ENCODE results near the gene ZNF408. TPM values are rescaled to one million over a fixed set of nuclear protein-coding genes. Genes with fewer than 3 reads are reported as not detected.
A peak's percentile ranks its signal among the peaks of the same experiment; 100 is the strongest.

ZNF408 gene
- total RNA-seq = 1 to 10 TPM; 9.8 to 9.9 TPM
- 10 to 100 TPM in 1 of 2 donors, 1 to 10 TPM in 1; 3.0 to 13.3 TPM for polyA plus RNA-seq
- long read RNA-seq, donor 1, transcript ZNF408-201 (5 exons, 2,442 nt) = major isoform, 46 of 53 reads
- long read RNA-seq, donor 1, partial matches to known transcripts = 2 of 53 reads
- long read RNA-seq, donor 1, other reads (novel, unspliced or antisense) = 4 of 53 reads
- long read RNA-seq, donor 2, transcript ZNF408-201 (5 exons, 2,442 nt) = major isoform, 6 of 8 reads
- long read RNA-seq, donor 2, partial matches to known transcripts = 2 of 8 reads
- long read RNA-seq, donor 2, other reads (novel, unspliced or antisense) = 0 of 8 reads

GRCh38 chr11:46700241-46701077, at the start of gene ZNF408, which contains the start of gene ARHGAP1:
Gene ZNF408 (plus strand): TSS chr11:46701031. CDS start chr11:46701048, 17 bp downstream.
Gene ARHGAP1 (minus strand): TSS chr11:46700619. CDS start chr11:46696107, 4,512 bp downstream.
- Histone ChIP-seq H3K27ac (ENCODE audit: low read depth in 1 of 2, low read length in 2 of 2) (peak within 1 kb of the TSS in 1 of 2 donors; percentile 85), H3K4me1 (ENCODE audit: control insufficient read depth in 1 of 2, insufficient read depth in 2 of 2, low read length in 2 of 2) (peaks cover 0 to 3% of the 10 kb centered on the region in 2 donors), H3K9me3 (ENCODE audit: control insufficient read depth, low read length) (no peaks in the 10 kb centered on the region), H3K36me3 (ENCODE audit: control insufficient read depth in 1 of 2, insufficient read depth in 2 of 2, low read length in 1 of 2) (peaks cover 7 to 17% of the 10 kb centered on the region in 2 donors), H3K4me3 (ENCODE audit: low read length in 2 of 2) (peak within 1 kb of the TSS; percentile 76 to 87), H3K27me3 (ENCODE audit: control insufficient read depth in 1 of 2, insufficient read depth in 2 of 2, low read length in 1 of 2) (no peaks in the 10 kb centered on the region)
- 0 to 1% methylated on average over 44 of the region's 44 CpGs for WGBS, 2 donors
- peak; percentile 97 for ATAC-seq (ENCODE audit: low FRiP score)
- peak; percentile 100 for DNase-seq
- intact Hi-C loops (cut with DNase I) = no loop called here

GRCh38 chr11:46655631-46656030, 45.2 kb upstream of the ZNF408 start:
- DNase-seq (no peak), ATAC-seq (ENCODE audit: low FRiP score) (no peak)
- Histone ChIP-seq H3K36me3 (ENCODE audit: control insufficient read depth in 1 of 2, insufficient read depth in 2 of 2, low read length in 1 of 2) (peaks cover 4 to 12% of the 10 kb centered on the region in 2 donors), H3K4me1 (ENCODE audit: control insufficient read depth in 1 of 2, insufficient read depth in 2 of 2, low read length in 2 of 2) (no peaks in the 10 kb centered on the region), H3K9me3 (ENCODE audit: control insufficient read depth, low read length) (no peaks in the 10 kb centered on the region), H3K27me3 (ENCODE audit: control insufficient read depth in 1 of 2, insufficient read depth in 2 of 2, low read length in 1 of 2) (no peaks in the 10 kb centered on the region), H3K27ac (ENCODE audit: low read depth in 1 of 2, low read length in 2 of 2) (no peak overlapping the region), H3K4me3 (ENCODE audit: low read length in 2 of 2) (no peak overlapping the region)
- intact Hi-C loops (cut with DNase I) = no loop called here
- 86 to 91% methylated on average over 4 of the region's 4 CpGs for WGBS, 2 donors

GRCh38 chr11:46657186-46657585, 43.6 kb upstream of the ZNF408 start:
- peaks cover 4 to 16% of the 10 kb centered on the region in 2 donors for H3K36me3 ChIP-seq (ENCODE audit: control insufficient read depth in 1 of 2, insufficient read depth in 2 of 2, low read length in 1 of 2)
- WGBS, 2 donors = 71 to 72% methylated on average over 3 of the region's 3 CpGs
- peak overlapping the region in 1 of 2 donors; percentile 2 for H3K27ac ChIP-seq (ENCODE audit: low read depth in 1 of 2, low read length in 2 of 2)
- no peak for DNase-seq
- ATAC-seq (ENCODE audit: low FRiP score) = no peak
- H3K4me1 ChIP-seq (ENCODE audit: control insufficient read depth in 1 of 2, insufficient read depth in 2 of 2, low read length in 2 of 2) = no peaks in the 10 kb centered on the region
- H3K27me3 ChIP-seq (ENCODE audit: control insufficient read depth in 1 of 2, insufficient read depth in 2 of 2, low read length in 1 of 2) = no peaks in the 10 kb centered on the region
- intact Hi-C loops (cut with DNase I) = no loop called here
- H3K9me3 ChIP-seq (ENCODE audit: control insufficient read depth, low read length) = no peaks in the 10 kb centered on the region
- H3K4me3 ChIP-seq (ENCODE audit: low read length in 2 of 2) = no peak overlapping the region

- ATAC-seq (ENCODE audit: low FRiP score) (peak; percentile 64), DNase-seq (peak in 1 of 2 donors; percentile 70)
- H3K36me3 ChIP-seq (ENCODE audit: control insufficient read depth in 1 of 2, insufficient read depth in 2 of 2, low read length in 1 of 2) = peaks cover 4 to 16% of the 10 kb centered on the region in 2 donors
- no peak overlapping the region for H3K4me3 ChIP-seq (ENCODE audit: low read length in 2 of 2)
- H3K9me3 ChIP-seq (ENCODE audit: control insufficient read depth, low read length) = no peaks in the 10 kb centered on the region
- 79 to 80% methylated on average over 4 of the region's 4 CpGs for WGBS, 2 donors
- H3K4me1 ChIP-seq (ENCODE audit: control insufficient read depth in 1 of 2, insufficient read depth in 2 of 2, low read length in 2 of 2) = no peaks in the 10 kb centered on the region
- H3K27me3 ChIP-seq (ENCODE audit: control insufficient read depth in 1 of 2, insufficient read depth in 2 of 2, low read length in 1 of 2) = no peaks in the 10 kb centered on the region
- intact Hi-C loops (cut with DNase I) = no loop called here
- H3K27ac ChIP-seq (ENCODE audit: low read depth in 1 of 2, low read length in 2 of 2) = no peak overlapping the region
Measured at GRCh38 chr11:46658259-46658658, 42.6 kb upstream of the ZNF408 start.

GRCh38 chr11:46659908-46660307, 40.9 kb upstream of the ZNF408 start:
- H3K27ac ChIP-seq (ENCODE audit: low read depth in 1 of 2, low read length in 2 of 2) = no peak overlapping the region
- no peak overlapping the region for H3K4me3 ChIP-seq (ENCODE audit: low read length in 2 of 2)
- peaks cover 4 to 18% of the 10 kb centered on the region in 2 donors for H3K36me3 ChIP-seq (ENCODE audit: control insufficient read depth in 1 of 2, insufficient read depth in 2 of 2, low read length in 1 of 2)
- DNase-seq (no peak), ATAC-seq (ENCODE audit: low FRiP score) (peak; percentile 55)
- intact Hi-C loops (cut with DNase I) = no loop called here
- H3K27me3 ChIP-seq (ENCODE audit: control insufficient read depth in 1 of 2, insufficient read depth in 2 of 2, low read length in 1 of 2) = no peaks in the 10 kb centered on the region
- WGBS, 2 donors = 87 to 93% methylated on average over 1 of the region's 1 CpG
- no peaks in the 10 kb centered on the region for H3K4me1 ChIP-seq (ENCODE audit: control insufficient read depth in 1 of 2, insufficient read depth in 2 of 2, low read length in 2 of 2)
- no peaks in the 10 kb centered on the region for H3K9me3 ChIP-seq (ENCODE audit: control insufficient read depth, low read length)

GRCh38 chr11:46661836-46662235, 39.0 kb upstream of the ZNF408 start:
- H3K4me3 ChIP-seq (ENCODE audit: low read length in 2 of 2) = no peak overlapping the region
- no peaks in the 10 kb centered on the region for H3K9me3 ChIP-seq (ENCODE audit: control insufficient read depth, low read length)
- no peak for DNase-seq
- peaks cover 6 to 10% of the 10 kb centered on the region in 2 donors for H3K36me3 ChIP-seq (ENCODE audit: control insufficient read depth in 1 of 2, insufficient read depth in 2 of 2, low read length in 1 of 2)
- H3K27me3 ChIP-seq (ENCODE audit: control insufficient read depth in 1 of 2, insufficient read depth in 2 of 2, low read length in 1 of 2) = no peaks in the 10 kb centered on the region
- H3K4me1 ChIP-seq (ENCODE audit: control insufficient read depth in 1 of 2, insufficient read depth in 2 of 2, low read length in 2 of 2) = peaks cover 0 to 3% of the 10 kb centered on the region in 2 donors
- intact Hi-C loops (cut with DNase I) = no loop called here
- H3K27ac ChIP-seq (ENCODE audit: low read depth in 1 of 2, low read length in 2 of 2) = no peak overlapping the region
- ATAC-seq (ENCODE audit: low FRiP score) = no peak

GRCh38 chr11:46662366-46662765, 38.5 kb upstream of the ZNF408 start:
- H3K36me3 ChIP-seq (ENCODE audit: control insufficient read depth in 1 of 2, insufficient read depth in 2 of 2, low read length in 1 of 2) = peaks cover 6 to 8% of the 10 kb centered on the region in 2 donors
- intact Hi-C loops (cut with DNase I) = no loop called here
- H3K4me3 ChIP-seq (ENCODE audit: low read length in 2 of 2) = no peak overlapping the region
- no peaks in the 10 kb centered on the region for H3K27me3 ChIP-seq (ENCODE audit: control insufficient read depth in 1 of 2, insufficient read depth in 2 of 2, low read length in 1 of 2)
- no peaks in the 10 kb centered on the region for H3K9me3 ChIP-seq (ENCODE audit: control insufficient read depth, low read length)
- no peak overlapping the region for H3K27ac ChIP-seq (ENCODE audit: low read depth in 1 of 2, low read length in 2 of 2)
- DNase-seq (no peak), ATAC-seq (ENCODE audit: low FRiP score) (no peak)
- peaks cover 2 to 5% of the 10 kb centered on the region in 2 donors for H3K4me1 ChIP-seq (ENCODE audit: control insufficient read depth in 1 of 2, insufficient read depth in 2 of 2, low read length in 2 of 2)

GRCh38 chr11:46663277-46663940, 37.4 kb upstream of the ZNF408 start:
- peaks cover 2 to 5% of the 10 kb centered on the region in 2 donors for H3K4me1 ChIP-seq (ENCODE audit: control insufficient read depth in 1 of 2, insufficient read depth in 2 of 2, low read length in 2 of 2)
- peaks cover 8 to 9% of the 10 kb centered on the region in 2 donors for H3K36me3 ChIP-seq (ENCODE audit: control insufficient read depth in 1 of 2, insufficient read depth in 2 of 2, low read length in 1 of 2)
- no peaks in the 10 kb centered on the region for H3K9me3 ChIP-seq (ENCODE audit: control insufficient read depth, low read length)
- no peaks in the 10 kb centered on the region for H3K27me3 ChIP-seq (ENCODE audit: control insufficient read depth in 1 of 2, insufficient read depth in 2 of 2, low read length in 1 of 2)
- DNase-seq = no peak
- ATAC-seq (ENCODE audit: low FRiP score) = no peak
- WGBS, 2 donors = 88 to 89% methylated on average over 4 of the region's 4 CpGs
- H3K27ac ChIP-seq (ENCODE audit: low read depth in 1 of 2, low read length in 2 of 2) = no peak overlapping the region
- no peak overlapping the region for H3K4me3 ChIP-seq (ENCODE audit: low read length in 2 of 2)
- intact Hi-C loops (cut with DNase I) = no loop called here

Measured in aorta (tissue), 5 donors.